Ramos (cell line): ENCODE measurements around the gene SF3A1.

Source experiments
- in situ Hi-C: fragments of 300-500 bp; cut with MboI; formaldehyde crosslinking; loops from one replicate; pipeline ENCODE4 v1.14.3; 2022; ENCODE audit warnings: low sequenced_read_pairs; ENCODE audit not compliant: unreplicated experiment

Gene SF3A1

DNA sequence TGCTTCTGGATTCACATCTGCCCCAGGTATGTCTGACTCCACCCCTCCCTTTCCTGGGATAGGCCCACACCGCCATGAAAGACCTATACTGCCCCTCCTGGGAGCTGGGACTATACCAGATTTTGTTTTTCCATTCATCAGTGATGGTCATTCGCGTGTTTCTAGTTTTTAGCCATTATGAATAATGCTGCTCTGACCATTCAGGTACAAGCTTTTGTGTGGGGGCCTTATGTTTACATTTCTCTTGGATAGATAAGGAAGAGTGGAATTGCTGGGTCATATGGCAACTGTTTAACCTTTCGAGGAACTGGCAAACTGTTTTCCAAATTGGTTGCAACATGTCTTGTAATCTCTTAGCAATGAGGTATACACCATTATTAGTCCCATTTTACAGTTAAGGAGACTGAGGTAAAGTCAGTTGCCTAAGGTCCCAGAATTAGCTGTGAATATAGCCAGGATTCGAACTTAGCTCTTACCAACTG lies 28.8 kb downstream of the SF3A1 start:
- in situ Hi-C loops, result no loop called here

DNA sequence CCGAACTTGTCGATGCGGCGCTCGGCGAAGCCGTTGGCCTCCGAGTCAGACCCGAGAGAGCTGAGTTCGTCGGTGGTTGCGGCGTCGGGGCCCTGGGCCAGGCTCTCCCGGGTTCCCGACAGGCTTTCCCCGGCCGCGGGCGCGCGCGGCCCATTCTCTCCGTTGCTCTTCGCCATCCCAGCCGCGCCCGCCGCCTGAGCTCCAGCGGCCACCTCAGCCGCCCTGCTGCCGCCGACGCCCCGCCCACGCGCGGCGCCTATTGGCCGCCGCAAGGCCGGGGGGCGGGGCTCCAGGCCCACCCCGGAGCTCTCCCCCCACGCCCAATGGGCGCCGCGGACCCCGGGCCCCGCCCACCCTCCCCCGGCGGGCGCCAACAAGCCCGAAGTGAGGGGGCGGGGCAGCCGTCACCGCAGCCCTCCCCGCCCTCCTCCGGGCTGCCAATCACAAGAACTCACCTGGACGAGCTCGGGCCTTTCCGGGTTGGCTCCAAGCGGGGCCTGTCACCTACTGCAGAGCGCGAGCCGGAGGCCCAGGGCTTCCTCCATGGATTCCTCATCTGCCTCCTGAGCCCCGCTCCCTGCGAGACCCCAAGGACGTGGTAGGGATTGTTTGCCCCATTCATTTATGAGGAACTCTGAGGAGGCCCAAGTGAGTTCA lies 29.9 kb downstream of the SF3A1 start, which contains the start of gene TBC1D10A:
Gene TBC1D10A, minus strand, starts transcription at position 236 of the 657 bp plus-strand sequence. Its CDS starts 60 bp downstream, at position 176.
- in situ Hi-C loops, result no loop called here

DNA sequence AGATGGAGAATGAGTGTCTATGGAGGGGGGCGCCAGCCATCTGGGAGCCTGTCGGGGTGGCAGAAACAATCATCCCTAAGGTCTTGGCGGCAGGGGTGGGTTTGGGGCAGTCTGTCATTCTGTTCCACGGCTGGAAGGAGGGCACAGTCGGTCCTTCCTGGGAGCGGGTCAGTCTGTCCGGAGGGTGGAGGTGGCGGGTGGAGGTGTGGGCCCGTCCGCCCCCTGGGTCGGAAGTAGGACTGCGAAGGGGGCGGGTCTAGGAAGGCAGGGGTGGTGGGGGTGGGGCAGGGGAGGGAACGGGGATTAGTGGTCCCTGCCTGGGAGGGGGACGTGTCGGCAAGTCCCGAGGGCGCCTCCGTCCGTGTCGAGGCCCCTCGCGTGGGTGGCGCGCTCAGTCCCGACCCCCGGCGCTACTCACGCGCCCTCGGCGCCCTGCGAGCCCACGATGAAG lies 30.4 kb downstream of the SF3A1 start:
- in situ Hi-C loops, result no loop called here

DNA sequence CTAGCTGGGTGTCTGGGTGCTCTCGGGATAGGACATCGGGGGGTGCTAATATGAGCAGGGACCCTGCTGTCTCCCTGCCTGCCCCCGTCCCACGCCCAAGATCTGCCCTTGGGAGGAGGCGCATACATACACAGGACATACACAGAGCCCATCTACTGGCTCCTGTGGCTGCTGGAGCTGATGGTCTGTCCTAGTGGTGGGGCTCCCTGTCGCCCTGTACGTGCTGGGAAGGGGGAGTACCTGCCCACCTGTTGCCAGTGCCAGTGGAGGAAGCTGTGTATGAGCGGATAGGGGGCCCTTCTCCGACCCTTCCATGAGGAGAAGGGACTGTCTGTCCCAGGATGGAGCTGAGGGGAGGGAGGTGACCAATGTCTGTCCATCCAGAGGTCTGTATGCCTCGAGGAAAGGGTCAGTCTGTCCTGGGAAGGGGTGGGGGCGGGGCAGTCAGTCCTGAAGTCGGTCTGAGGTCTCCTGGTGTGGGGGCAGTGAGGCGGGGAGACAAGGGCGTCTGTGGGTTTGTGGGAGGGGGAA lies 30.9 kb downstream of the SF3A1 start:
- in situ Hi-C loops, result no loop called here

DNA sequence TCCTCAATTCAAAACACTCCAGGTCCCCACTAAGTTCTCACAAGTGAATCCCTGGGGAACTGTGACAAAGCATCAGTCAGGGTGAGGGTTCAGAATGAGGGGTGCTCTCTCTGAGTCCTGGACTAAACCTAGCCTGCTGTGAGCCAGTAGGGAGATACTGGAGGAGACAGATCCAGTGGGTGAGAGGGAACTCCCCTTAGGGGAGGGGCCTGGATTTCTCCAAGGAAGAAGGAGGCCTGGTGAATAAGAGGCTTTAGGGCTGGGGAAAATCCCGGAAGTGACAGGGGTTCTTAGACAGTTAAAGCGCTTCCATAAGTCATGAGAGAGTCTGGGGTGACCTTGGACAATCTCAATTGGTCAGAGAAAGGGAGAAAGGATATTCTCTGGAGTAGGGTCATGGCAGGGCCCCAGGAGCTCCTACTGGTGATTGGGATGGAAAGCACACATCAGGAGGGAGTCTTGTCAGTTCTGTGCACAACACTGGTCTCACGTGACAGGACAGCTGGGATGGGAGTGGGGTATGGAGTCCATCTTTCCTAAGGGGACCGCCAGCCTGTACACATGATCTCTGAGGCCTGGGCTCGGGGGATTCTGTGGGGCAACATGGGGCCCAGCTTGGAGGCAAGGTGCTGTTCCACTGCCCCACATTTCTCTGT lies 31.5 kb downstream of the SF3A1 start:
- in situ Hi-C loops, result no loop called here

DNA sequence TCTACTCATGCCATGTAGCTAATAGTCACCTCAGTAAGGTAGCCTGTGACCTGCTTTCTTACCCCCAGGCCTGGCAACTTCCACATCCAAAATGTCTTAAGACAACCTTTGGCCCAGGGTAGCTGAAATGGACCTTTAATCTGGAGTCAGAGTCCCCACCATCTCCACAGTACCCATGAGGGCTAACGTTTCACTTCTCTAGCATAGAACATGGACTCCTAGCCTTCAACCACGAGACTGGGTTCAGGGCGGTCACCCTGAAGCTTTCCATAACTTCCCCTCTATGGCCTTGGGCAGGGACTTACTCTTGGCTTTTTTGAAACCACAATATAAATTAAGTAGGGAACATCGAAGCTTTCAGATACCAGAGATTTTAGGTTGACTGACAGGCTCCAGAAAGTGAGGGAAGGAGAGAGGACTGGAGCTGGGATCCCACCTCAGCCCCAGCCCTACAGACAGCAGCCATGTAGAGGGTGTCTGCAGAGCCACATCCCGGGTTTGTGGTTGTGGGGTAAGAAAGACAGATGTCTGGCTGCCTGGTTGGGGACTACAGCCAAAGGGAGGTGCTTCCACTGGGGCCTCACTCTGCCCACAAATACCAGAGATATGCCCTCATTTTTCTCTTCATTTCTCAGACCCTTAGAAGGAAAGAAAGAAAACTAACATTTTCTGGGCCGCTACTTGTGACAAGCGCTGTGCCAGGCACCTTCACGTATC lies 32.5 kb downstream of the SF3A1 start:
- in situ Hi-C loops, result no loop called here

DNA sequence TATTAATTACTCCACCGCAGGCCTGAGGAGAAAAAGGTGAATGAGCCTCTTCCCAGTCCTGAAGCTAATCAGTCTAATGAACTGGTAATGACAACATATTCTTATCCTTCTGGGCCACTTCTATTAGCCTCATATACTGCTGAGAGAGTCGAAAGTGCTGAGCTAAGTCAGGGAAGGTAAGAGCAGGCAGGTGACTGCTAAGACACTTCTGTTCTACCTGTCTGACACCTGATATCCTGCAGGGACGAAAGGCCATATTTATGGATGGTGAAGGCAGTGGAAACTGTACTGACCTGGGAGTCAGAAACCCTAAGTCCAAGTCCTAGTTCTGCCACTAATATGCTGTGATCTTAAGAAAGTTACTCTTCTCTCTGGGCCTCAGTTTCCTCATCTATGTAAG lies 33.4 kb downstream of the SF3A1 start:
- in situ Hi-C loops, result no loop called here

DNA sequence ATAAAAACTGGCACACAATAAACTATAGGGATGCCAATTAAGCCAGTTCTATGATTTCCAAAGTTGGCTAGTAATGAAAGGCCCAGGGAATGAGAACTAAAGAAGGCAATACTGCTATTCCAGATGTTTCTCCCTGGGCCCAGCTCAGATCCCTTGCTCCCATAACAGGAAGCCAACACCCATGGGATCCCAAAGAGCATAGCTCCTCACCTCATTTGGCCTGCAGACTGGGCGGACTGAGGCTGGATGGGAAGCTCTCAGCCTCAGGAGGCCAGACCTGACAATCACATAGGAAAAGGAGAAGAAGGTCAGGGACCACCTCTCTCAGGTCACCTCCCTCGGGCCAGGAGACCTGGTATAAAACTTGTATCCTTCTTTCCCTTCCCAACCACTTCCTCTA lies 35.2 kb downstream of the SF3A1 start:
- in situ Hi-C loops, result no loop called here

DNA sequence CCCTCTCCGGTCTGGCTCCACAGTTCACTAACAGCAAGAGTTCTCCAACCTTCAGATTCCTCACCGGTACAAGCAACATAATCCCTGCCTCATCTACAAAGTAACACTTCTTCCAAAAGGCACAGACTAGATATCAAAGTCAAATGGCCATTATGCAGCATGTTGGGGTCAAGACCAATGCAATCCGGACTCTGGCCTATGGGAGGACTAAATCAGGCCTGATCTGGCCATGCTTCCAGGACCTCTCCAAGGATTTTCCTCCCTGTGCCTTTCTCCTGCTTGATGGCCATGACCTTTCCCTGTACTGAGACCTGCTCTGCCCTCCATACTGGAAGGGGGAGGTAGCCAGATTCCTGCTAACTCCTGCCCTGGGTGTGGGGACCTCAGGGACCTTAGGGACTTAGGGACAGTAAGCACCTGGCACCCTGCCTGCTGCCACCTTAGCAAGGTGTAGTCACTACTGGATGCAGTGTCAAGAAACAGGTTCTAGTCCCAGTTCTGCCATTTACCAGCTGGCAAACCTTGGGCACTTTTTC lies 36.6 kb downstream of the SF3A1 start:
- in situ Hi-C loops, result no loop called here

DNA sequence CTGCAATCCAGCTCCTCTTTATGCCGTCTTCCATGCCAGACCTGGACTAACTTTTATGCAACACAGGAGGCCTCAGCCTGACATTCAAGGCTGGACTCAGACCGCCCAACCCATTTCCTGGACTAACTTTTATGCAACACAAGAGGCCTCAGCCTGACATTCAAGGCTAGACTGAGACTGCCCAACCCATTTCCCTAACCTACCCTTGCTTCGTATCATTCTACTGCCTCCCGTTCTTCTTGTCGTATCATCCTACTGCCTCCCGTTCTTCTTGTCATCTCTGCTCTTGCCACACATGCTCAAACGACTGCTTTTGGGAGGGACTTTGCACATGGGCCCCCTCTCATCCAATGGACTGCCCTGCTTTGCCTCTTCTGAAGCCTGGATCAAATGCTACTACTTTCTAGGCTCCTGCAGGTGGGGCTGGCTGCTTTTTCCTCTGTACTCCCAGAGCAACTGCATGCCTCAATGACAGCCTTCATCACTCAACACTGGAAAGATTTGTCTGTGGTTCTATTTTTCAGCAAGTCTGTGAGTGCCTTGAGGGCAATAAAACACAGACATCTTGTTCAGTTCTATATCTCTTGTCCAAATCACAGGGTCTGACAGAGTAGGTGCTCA lies 37.8 kb downstream of the SF3A1 start:
- in situ Hi-C loops, result no loop called here

DNA sequence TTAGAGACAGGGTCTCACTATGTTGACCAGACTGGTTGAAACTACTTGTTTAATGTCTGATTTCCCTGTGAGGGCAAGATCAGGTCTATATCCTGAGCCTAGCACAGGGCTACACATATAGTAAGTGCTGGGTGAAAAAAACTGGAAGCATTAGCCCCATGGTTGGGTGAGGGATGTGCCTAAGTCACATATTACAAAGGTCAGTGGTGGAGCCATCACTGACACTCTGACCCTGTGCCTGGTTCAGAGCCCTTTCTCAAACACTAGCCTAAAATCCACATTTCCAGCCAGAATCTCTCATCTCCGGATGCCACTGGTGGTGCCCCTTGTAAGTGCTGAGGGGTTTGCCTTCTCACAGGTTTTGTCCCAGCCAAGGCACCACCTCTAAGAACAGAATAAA lies 38.9 kb downstream of the SF3A1 start:
- in situ Hi-C loops, result no loop called here

DNA sequence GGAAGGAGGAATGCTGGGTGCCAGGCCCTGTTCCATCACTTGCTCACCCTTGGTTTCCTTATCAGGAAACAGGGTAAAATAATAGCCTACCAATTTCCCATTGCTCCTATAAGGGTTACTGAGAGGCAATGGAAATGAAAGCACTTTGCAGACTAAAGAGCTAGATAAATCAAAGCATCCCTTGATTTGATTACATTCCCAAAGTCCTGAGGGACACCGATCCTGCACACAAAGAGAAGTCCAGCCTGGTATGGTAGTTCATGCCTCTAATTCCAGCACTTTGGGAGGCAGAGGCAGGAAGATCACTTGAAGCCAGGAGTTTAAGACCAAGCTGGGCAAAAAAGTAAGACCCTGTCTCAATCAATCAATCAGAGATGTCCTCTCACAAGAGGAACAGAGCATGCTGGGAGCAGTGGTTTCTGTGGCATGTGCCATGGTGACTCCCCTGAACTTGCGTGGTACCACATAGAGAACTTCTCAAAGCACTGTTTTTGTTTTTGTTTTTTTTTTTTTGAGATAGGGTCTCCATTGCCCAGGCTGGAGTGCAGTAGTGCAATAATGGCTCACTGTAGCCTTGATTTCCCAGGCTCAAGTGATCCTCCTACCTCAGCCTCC lies 40.6 kb downstream of the SF3A1 start:
- in situ Hi-C loops, result no loop called here

DNA sequence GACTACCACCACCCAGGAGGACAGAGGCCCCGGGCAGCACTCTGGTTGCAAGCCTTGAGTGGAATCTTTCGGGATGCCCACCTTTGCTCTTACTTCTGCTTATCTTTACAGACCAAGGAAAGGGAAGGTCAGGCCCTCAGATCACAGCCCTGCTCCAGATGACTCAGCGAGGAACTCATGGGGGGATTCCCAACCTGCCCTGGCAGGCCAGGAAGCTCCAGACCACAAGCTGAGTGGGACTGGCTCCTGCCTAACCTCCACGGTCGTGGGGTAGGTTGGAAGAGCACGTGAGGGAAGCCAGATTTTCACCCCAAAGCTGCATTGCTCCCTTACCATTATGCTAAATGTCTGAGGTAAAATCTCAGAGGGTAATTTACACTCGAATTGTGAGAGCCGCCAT lies 41.8 kb downstream of the SF3A1 start:
- in situ Hi-C loops, result no loop called here

DNA sequence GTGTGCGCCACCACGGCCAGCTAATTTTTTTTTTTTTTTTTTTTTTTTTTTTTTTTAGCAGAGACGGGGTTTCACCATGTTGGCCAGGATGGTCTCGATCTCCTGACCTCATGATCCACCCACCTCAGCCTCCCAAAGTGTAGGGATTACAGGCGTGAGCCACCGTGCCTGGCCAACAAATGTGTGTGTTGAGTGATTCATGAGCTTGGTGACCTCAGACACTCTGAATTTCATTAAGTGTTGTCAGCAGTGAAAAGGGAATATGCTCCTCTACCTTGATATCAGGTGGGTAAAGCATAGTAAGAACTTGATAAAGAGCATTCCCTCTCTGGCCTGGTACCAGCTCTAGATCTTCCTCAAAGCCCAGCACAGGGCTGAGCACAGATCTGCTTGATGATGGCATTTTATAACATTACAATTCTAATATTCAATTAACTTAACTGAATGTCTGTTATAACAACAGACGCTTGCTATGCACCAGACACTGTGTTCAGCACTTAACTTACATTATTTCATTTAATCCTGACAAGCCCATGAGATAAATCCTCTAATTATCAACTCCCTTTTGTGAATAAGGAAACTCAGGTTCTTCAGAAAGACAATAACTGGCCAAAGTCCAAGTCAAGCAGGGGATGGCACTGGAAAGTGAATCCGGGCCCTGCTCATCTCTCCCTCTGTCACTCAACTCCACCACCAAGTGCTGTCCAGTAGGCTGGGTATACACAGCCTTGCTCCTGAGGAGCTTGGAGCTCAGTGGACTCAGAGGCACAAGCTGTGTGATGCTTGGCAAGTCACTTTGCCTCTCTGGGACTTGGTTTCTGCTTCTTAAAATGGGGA lies 42.9 kb downstream of the SF3A1 start:
- in situ Hi-C loops, result no loop called here

DNA sequence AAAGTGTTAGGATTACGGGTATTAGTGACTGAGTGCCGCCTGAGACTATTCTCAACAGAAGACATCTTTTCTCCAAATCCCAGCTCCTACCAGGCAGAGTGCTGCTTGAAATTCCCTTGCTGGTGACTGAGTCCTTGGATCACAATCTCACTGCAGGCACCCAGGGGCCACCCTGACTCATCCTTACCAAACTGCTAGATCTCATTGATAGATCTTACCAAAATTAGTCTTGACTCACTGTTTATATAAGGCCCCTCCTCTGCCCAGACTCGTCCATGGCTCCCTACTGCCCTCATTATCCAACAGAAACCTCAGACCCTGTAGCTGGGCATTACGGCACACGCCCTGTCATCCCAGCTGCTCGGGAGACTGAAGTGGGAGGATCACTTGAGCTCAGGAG lies 44.6 kb downstream of the SF3A1 start:
- in situ Hi-C loops, result no loop called here

DNA sequence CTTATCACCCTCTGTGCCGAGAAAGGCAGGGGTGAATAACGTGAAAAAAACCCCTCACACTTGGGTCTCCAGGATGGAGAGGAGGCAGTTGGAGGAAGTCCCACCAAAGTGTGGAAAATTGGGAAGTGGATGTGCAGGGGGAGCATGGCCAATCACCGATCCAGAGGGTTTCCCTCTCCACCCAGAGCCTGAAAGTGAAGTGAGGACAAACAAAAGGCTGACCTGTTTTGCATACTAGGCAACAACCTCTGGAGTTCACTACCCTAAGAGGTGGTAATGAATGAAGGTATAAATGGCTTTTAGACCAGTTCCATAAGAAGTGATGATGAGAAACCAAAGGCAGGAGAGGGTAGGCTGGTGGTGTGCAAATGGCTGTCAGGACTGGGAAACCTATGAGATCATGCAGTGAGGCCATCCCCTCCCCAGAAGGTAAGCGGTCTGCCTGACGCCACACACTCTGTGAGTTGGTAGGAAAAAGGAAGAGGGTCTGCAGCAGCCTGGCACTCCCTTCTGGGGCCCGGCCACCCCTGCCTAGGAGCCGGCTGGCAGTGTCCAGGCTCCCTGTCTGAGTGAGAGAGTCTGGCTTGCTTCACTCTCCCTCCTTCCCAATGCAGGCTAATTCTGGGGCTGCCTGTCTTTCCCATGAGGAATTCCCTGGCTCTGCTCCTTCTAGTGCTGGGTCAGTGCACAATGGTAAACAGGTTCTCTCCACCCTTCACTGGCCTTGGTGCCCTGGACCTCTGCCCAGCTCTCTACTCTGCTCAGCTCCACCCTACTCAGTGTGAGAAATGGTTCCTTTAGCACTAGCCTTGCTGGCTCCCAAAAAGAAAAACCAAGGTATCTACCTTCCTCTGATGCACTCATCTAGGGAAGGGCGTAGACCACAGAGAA lies 45.6 kb downstream of the SF3A1 start:
- in situ Hi-C loops, result no loop called here

DNA sequence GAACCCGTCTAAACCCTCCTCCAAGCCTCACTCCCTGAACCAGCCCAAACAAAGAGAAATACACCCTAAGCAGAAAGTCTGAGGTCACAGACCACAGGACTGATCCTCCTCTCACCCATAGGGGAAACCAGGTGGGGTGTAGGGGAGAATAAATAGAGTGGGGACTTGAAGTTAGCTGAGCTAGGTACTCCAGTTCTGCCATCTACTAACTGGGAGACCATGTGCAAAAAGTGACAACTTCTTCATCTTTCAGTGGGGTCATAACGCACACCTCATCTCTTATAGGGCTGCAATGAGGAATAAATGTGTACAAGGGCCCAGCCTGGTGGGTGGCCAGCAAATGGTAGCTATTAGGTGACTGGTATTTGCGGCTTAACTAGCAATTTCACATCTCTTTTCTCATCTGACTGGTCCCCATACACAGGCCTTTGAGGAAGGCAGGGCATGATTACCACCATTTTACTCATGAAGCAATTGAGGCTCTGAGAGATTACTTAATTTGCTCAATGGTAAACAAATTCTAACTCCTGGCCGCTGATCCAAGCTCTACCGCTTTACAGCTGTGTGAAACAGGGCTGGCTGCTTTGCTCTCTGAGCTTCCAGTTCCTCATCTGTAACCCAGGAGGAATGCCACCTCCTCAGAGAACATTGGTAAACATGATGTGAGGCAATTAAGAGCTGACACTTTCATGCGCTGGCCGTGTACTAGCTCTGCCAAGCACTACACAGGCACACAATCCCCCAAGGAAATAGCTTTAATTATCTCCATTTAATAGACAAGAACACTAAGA lies 46.5 kb downstream of the SF3A1 start:
- in situ Hi-C loops, result no loop called here
